ENCODE data around the gene USP36. TPM values are rescaled to one million over a fixed set of nuclear protein-coding genes. Genes with fewer than 3 reads are reported as not detected.
"Not testable (repeated sequence)": the region's sequence is repeated elsewhere in the genome, so short reads cannot be mapped to it uniquely, and the experiment has no call there.

Gene USP36
- total RNA-seq, 1 donor, result 170 TPM

DNA sequence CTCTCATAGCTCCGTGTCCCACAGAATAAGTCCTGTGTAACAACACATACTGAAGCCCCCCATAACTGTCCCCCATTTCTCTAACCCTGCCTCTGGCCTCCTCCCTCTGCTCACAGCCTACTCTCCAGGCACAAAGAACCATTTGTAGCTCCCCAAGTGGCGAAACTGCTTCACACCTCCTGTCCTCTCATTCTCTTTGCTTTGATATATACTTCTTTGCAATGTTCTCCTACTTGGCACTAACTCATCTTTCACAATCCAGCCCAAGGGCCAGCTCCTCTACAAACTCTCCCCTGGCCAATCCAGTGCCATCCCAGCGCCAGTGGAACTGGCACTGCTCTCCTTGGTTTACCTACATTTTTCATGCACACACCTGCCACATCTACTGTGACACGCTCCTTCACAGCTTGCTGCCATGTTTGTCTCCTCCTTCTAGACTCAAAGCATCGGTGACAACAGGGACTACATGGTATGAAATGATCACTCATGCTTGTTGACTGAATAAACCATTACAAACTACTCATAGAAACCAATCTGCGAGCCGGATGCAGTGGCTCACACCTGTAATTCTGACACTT lies 71.3 kb downstream of the USP36 start:
- H3K4me3 ChIP-seq (ENCODE audit: low read length), result no peak overlapping the region
- H3K27me3 ChIP-seq (ENCODE audit: insufficient read depth, low read length), result no peaks in the 10 kb centered on the region
- peaks cover 99% of the 10 kb centered on the region for H3K4me1 ChIP-seq (ENCODE audit: insufficient read depth, low read length)
- H3K9me3 ChIP-seq (ENCODE audit: low read depth, low read length), result no peaks in the 10 kb centered on the region

DNA sequence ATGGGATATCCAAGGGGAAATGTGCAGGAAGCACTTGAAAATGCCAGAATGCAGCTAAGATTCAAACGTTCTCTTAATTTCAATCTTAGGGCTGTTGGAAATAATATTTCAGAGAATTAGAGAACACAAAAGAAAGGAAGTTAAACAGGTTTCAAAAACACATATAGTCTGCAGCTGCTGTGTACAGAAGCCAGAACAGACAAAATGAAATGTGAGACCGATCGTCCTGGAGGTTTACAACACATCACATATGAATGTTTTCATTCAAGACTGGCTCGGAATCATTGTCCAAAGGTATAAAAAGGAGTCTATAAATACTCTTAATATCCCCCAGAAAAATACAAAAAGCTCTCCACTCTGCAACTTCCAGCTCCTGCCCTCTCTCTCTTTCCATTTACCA lies 72.8 kb downstream of the USP36 start:
- no peak overlapping the region for H3K4me3 ChIP-seq (ENCODE audit: low read length)

DNA sequence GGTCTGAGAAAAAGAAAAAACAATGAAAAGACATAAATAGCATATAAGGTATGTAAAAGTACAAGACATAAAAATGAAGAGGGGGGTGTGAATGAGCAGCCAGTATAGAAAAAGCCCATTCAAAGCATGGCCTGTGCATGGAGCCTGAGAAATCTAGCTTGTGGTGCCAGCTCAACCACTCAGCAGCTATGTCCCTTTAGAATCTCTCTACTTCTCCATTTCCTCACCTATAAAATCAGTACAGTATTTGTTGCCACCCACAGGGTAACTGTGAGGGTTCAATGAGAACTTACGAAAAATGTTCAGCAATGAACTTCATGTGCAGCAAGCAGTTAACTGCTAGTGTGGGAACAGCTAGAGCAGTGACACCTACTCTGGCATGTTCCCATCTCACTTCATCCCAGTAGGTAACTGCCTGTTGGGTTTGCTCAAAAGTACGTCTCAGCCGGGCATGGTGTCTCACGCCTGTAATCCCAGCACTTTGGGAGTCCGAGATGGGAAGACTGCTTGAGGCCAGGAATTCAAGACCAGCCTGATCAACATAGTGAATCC lies 73.8 kb downstream of the USP36 start:
- no peaks in the 10 kb centered on the region for H3K9me3 ChIP-seq (ENCODE audit: low read depth, low read length)
- no peak overlapping the region for H3K4me3 ChIP-seq (ENCODE audit: low read length)
- no peaks in the 10 kb centered on the region for H3K27me3 ChIP-seq (ENCODE audit: insufficient read depth, low read length)
- H3K4me1 ChIP-seq (ENCODE audit: insufficient read depth, low read length), result peaks cover 98% of the 10 kb centered on the region

More for the DNA sequence above, 72.8 kb downstream of the USP36 start:
- Histone ChIP-seq H3K4me1 (ENCODE audit: insufficient read depth, low read length) (peaks cover 98% of the 10 kb centered on the region), H3K9me3 (ENCODE audit: low read depth, low read length) (no peaks in the 10 kb centered on the region), H3K27me3 (ENCODE audit: insufficient read depth, low read length) (no peaks in the 10 kb centered on the region)

DNA sequence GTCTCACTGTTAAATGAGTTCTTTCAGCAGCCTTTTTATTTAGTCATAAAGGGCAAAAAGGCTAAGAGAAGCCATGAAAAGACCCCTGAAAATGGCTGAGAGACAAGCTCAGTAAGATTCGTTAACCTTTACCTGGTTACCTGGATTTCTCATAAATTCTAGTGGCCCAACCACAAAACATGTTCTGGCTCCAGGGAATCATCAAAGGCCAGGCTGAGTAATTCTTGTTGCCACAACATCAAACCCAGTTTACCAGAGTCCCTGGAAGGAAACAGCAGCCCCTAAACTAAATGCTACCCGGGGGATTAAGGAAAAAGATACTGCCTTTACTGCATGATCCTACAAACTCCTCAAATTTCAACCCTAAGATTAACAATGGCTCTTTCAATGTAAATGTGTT lies 74.4 kb downstream of the USP36 start:
- H3K4me3 ChIP-seq (ENCODE audit: low read length), result no peak overlapping the region
- H3K27me3 ChIP-seq (ENCODE audit: insufficient read depth, low read length), result no peaks in the 10 kb centered on the region
- H3K9me3 ChIP-seq (ENCODE audit: low read depth, low read length), result no peaks in the 10 kb centered on the region
- H3K4me1 ChIP-seq (ENCODE audit: insufficient read depth, low read length), result peaks cover 98% of the 10 kb centered on the region

DNA sequence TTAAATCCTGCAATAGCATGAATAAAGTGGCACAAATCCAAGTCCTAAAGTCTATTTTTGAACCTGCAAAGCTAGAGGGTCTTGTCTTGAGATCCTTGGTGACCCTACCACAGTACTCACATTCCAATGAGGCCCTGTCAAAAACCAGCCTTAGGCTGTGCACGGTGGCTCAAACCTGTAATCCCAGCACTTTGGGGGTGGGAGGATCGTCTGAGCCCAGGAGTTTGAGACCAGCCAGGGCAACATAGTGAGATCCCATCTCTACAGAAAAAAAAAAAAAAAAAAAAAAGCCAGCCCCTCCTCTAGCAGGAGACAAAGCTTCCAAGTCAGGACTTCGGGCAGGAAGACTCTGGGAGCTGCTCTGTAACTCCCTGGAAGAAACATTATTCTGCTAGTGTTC lies 74.8 kb downstream of the USP36 start:
- Histone ChIP-seq H3K9me3 (ENCODE audit: low read depth, low read length) (no peaks in the 10 kb centered on the region), H3K4me1 (ENCODE audit: insufficient read depth, low read length) (peaks cover 98% of the 10 kb centered on the region), H3K27me3 (ENCODE audit: insufficient read depth, low read length) (no peaks in the 10 kb centered on the region), H3K4me3 (ENCODE audit: low read length) (no peak overlapping the region)

DNA sequence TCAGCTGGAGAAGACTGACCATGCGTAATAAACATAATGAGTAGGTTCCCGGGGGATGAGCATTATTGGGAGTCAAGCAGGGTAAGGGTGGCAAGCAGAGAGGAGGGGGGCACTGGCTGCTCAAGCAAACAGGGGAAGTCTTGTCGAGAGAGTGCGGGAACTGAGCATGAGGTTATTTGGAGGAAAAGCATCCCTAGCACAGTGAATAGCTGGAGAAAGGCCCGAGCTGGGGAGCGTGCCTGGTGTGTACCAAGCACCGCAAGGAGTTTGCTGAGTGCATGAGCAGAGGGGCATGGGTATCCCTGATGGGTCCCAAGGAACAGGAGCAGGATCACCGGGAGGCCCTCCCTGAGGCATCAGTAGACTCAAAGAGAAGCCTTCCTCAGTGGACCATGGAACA lies 75.7 kb downstream of the USP36 start:
- no peaks in the 10 kb centered on the region for H3K9me3 ChIP-seq (ENCODE audit: low read depth, low read length)
- peaks cover 95% of the 10 kb centered on the region for H3K4me1 ChIP-seq (ENCODE audit: insufficient read depth, low read length)
- H3K4me3 ChIP-seq (ENCODE audit: low read length), result no peak overlapping the region
- H3K27me3 ChIP-seq (ENCODE audit: insufficient read depth, low read length), result no peaks in the 10 kb centered on the region

DNA sequence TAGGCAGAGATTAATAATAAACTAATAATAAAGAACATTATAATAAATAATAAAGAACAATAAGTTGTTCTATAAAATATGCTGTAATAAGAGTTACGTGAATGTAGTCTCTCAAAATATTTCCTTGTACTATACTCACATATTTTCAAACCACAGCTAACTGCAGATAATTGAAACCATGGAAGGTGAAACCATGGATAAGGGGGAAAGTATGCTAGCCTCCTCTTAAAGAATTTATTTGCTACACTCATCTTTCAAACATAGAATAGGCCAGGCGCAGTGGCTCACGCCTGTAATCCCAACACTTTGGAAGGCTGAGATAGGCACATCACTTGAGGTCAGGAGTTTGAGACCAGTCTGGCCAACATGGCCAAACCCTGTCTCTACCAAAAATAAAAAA lies 77.1 kb downstream of the USP36 start:
- Histone ChIP-seq H3K9me3 (ENCODE audit: low read depth, low read length) (no peaks in the 10 kb centered on the region), H3K4me3 (ENCODE audit: low read length) (no peak overlapping the region), H3K4me1 (ENCODE audit: insufficient read depth, low read length) (peaks cover 95% of the 10 kb centered on the region), H3K27me3 (ENCODE audit: insufficient read depth, low read length) (no peaks in the 10 kb centered on the region)

DNA sequence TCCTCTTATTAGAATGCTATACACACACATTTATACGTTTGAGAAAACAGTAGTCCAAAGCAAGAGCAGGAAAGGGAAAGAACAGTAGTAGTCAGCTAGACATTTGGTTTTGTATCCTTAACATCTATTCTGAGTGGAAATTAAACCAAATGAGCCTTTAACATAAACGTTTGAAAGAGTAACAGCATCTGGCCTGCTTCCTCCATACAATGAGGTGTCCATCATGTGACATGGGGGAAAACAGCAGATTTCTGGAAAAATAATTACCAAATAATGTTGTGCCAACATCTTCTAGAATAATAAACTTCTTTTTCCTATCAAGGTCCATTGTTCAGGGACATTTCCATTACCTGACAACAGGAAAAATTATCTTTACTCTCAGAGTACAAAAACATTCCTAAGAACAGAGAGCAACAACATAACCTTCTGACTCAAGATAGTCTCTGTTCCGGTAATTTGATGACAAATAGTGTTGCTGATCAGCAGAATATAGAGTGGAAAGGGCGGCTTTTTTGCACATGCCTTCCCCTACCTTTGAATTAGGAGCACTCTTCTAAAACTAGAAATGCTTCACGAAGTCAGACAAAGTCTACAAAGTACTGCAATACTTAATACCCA lies 78.7 kb downstream of the USP36 start:
- Histone ChIP-seq H3K9me3 (ENCODE audit: low read depth, low read length) (no peaks in the 10 kb centered on the region), H3K27me3 (ENCODE audit: insufficient read depth, low read length) (no peaks in the 10 kb centered on the region), H3K4me3 (ENCODE audit: low read length) (no peak overlapping the region), H3K4me1 (ENCODE audit: insufficient read depth, low read length) (peaks cover 95% of the 10 kb centered on the region)

DNA sequence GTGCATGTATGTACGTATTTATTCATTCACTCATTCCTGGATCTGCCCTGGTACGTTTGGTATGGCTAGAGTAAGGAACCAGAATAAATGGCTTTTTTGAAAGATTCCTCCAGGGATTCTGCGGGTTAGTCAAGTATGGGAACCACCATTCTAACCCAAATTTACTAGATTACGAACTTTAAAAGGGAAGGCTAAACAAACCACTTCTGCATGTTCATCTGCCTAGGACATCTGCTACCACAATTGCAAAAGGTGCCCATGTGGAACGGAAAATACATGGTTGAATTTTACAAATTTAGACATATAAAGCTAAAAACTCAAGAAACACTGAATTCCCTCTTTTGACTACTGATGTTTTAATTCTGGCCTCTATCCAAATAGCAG lies 80.7 kb downstream of the USP36 start:
- no peaks in the 10 kb centered on the region for H3K27me3 ChIP-seq (ENCODE audit: insufficient read depth, low read length)
- H3K9me3 ChIP-seq (ENCODE audit: low read depth, low read length), result no peaks in the 10 kb centered on the region
- no peak overlapping the region for H3K4me3 ChIP-seq (ENCODE audit: low read length)
- H3K4me1 ChIP-seq (ENCODE audit: insufficient read depth, low read length), result peaks cover 95% of the 10 kb centered on the region

DNA sequence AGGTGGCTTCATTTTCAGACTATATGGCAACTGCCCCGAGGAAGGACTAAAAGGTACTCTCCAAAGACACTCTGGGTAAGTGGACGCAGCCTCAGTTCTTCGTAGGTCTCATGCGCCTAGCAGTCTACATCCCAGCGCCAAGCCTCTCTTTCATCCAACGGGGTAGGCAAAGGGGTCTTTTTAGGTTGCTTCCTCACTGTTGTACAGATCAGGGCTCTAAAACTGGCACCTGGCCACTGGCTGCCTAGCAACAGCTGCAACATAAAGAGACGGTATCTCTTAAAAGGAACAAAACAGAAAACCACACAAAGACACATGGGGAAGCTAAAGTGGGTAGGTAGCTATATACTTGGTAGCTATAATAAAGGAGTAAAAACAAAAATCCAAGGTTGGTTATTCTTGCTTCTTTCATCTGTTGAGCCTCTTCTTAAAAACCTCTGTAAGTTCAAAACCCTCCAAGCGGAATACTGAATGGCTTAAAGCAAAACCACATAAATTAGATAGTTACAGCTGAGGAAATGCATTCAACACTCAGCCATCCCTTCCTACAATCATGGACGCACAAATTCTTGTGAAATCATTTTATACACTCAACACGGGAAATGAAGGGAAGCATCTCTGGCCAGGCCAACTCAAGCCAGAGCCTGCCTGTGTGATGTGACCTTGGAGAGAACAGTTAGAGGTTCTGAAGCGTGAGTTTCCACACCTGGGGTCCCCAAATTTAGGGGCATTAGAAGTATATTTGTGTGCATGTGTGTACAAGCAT lies 81.2 kb downstream of the USP36 start:
- no peaks in the 10 kb centered on the region for H3K9me3 ChIP-seq (ENCODE audit: low read depth, low read length)

DNA sequence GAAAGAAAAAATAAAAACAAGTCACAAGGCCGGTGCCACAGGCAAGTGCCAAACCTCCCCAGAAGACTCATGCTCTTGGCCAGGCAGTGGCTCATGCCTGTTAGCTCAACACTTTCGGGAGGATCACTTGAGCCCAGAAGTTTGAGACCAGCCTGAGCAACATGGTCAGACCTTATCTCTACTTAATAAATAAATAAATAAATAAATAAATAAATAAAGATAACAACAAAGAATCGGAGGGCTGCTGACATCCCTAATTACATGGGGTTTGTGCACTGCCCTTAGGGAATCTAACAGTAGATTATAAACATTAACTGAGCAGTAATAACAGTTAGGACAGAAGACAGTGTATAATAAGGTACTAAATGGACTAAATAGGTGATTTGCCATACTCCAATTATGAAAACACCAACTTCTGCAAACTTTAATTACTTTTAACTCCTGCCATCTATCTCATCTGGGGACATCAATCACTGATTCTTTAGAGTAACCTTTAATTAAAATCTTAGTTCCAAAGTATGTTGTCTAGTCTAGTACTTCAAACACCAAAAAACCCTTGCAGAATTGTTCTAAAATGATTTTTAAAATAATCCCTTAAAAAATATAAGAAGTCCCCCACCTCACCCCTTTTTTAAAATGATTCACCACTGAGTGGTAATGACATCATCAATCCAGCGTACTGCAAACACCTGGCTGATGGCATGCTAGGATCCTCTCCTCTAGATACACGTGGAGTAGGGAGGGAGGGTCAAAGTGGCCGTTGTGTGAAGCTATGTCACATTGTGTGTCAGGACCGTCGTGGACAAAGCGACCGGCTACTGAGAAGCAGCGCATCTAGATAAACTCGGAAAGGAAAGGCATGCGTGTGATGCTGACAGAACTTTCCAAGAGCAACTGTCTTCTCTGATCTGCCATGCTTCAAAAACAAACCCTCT lies 87.0 kb downstream of the USP36 start:
- H3K4me1 ChIP-seq (ENCODE audit: insufficient read depth, low read length), result peaks cover 97% of the 10 kb centered on the region
- H3K4me3 ChIP-seq (ENCODE audit: low read length), result no peak overlapping the region
- H3K27me3 ChIP-seq (ENCODE audit: insufficient read depth, low read length), result no peaks in the 10 kb centered on the region
- H3K9me3 ChIP-seq (ENCODE audit: low read depth, low read length), result no peaks in the 10 kb centered on the region

More for the DNA sequence above, 81.2 kb downstream of the USP36 start:
- Histone ChIP-seq H3K4me3 (ENCODE audit: low read length) (peak overlapping the region; percentile 12), H3K27me3 (ENCODE audit: insufficient read depth, low read length) (no peaks in the 10 kb centered on the region), H3K4me1 (ENCODE audit: insufficient read depth, low read length) (peaks cover 92% of the 10 kb centered on the region)

DNA sequence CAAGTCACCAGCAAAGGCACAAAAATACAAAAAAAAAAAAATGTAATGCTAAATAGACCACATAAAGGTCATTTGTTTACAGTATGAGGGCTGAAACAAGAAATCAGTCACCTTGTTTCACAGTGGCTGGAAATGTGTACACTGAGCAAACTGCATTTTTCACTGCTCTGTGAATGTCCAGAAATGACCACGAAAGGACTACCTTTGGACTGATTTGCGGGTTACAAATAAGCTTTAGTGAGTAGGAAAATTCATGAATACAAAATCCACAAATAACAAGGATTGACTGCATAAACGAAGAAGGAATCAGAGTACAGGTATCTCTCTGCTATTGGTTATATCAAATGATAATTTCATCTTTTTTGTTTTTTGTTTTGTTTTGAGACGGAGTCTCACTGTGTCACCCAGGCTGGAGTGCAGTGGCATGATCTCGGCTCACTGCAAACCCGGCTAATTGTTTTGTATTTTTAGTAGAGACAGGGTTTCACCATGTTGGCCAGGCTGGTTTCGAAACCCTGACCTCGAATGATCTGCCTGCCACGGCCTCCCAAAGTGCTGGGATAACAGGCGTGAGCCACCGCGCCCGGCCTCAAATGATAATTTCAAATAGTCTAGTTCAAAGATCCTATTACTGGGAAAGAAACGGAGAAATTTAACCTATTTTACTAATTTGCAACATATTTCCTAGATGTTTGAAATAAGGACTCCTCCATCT lies 89.0 kb downstream of the USP36 start:
- Histone ChIP-seq H3K27me3 (ENCODE audit: insufficient read depth, low read length) (no peaks in the 10 kb centered on the region), H3K4me3 (ENCODE audit: low read length) (no peak overlapping the region), H3K9me3 (ENCODE audit: low read depth, low read length) (no peaks in the 10 kb centered on the region), H3K4me1 (ENCODE audit: insufficient read depth, low read length) (peaks cover 97% of the 10 kb centered on the region)

DNA sequence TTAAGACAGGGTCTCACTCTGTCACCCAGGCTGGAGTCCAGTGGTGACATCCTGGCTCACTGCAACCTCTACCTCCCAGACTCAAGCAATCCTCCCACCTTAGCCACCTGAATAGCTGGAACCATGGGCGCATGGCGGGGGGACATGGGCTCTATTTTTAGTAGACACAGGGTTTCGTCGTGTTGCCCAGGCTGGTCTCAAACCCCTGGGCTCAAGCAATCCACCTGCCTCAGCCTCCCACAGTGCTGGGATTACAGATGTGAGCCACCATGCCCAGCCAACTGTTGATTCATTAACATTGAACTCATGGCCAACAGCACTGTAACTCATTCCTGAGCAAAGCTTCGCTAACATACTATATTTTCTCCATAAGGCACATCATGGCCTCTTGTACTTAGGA lies 89.6 kb downstream of the USP36 start:
- H3K4me3 ChIP-seq (ENCODE audit: low read length); H3K9me3 ChIP-seq (ENCODE audit: low read depth, low read length); H3K27me3 ChIP-seq (ENCODE audit: insufficient read depth, low read length): not testable (repeated sequence)
- H3K4me1 ChIP-seq (ENCODE audit: insufficient read depth, low read length), result peaks cover 97% of the 10 kb centered on the region

DNA sequence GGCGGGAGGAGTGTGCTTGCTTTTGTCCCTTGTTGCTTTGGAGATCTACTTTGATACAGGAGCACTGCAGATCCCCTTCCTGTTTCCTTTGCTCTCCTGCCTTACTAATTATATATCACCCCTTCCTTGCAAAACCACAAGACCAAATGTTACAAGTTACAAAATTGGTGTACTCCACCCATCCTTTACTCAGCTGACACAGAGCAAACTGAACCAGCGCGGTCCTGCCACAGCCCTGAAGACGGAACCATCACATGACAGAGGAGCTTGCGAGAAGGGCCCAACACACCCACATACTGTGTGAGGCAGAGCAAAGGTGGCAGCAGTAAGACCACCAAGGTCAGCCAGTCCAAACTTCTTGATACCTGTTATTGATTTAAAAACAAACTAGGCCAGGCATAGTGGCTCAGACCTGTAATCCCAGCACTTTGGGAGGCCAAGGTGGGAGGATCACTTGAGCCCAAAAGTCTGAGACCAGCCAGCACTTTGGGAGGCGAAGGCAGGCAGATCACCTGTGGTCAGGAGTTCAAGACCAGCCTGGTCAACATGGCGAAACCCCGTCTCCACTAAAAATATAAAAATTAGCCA lies 91.8 kb downstream of the USP36 start:
- no peaks in the 10 kb centered on the region for H3K9me3 ChIP-seq (ENCODE audit: low read depth, low read length)
- no peaks in the 10 kb centered on the region for H3K27me3 ChIP-seq (ENCODE audit: insufficient read depth, low read length)
- no peak overlapping the region for H3K4me3 ChIP-seq (ENCODE audit: low read length)
- peaks cover 97% of the 10 kb centered on the region for H3K4me1 ChIP-seq (ENCODE audit: insufficient read depth, low read length)
